SK-N-SH (cell line): ENCODE data around the gene GRK1.

Experiments
- FOXJ3 ChIP-seq: sonication (generic); formaldehyde crosslinking; IDR thresholded peaks from 2 replicates; pipeline ENCODE4 v1.5.1; 2020; ENCODE audit warnings: mild to moderate bottlenecking, missing genetic modification reagents
- JUND ChIP-seq: IDR thresholded peaks from 2 replicates; pipeline ENCODE4 v1.4.0; 2012
- POLR2AphosphoS5 ChIP-seq: IDR thresholded peaks from 2 replicates; pipeline ENCODE4 v1.6.1; 2012; ENCODE audit warnings: low read depth, low read length
- RAD21 ChIP-seq: IDR thresholded peaks from 2 replicates; pipeline ENCODE4 v1.6.1; 2012; ENCODE audit warnings: mild to moderate bottlenecking, low read length
- RCOR1 ChIP-seq: fragments of 150-350 bp; IDR thresholded peaks from 2 replicates; pipeline ENCODE4 v1.6.1; 2017; ENCODE audit warnings: antibody characterized with exemption, low read length
- RFX5 ChIP-seq: IDR thresholded peaks from 2 replicates; pipeline ENCODE4 v1.6.1; 2012; ENCODE audit warnings: mild to moderate bottlenecking, improper control_type of control experiment, low read length
- YY1 ChIP-seq: IDR thresholded peaks from 2 replicates; pipeline ENCODE4 v1.4.0; 2012; ENCODE audit warnings: low read depth, mild to moderate bottlenecking
- TF ChIP-seq, protein P1 (sequence below): fragments of 200-600 bp; sonication (generic); IDR thresholded peaks from 2 replicates; pipeline ENCODE4 v1.6.1; 2017; ENCODE audit warnings: antibody characterized with exemption, mild to moderate bottlenecking, moderate library complexity
- TF ChIP-seq, protein P2 (sequence below): IDR thresholded peaks from 2 replicates; pipeline ENCODE4 v1.6.1; 2012; ENCODE audit warnings: mild to moderate bottlenecking, low read depth, low read length, moderate library complexity

DNA sequence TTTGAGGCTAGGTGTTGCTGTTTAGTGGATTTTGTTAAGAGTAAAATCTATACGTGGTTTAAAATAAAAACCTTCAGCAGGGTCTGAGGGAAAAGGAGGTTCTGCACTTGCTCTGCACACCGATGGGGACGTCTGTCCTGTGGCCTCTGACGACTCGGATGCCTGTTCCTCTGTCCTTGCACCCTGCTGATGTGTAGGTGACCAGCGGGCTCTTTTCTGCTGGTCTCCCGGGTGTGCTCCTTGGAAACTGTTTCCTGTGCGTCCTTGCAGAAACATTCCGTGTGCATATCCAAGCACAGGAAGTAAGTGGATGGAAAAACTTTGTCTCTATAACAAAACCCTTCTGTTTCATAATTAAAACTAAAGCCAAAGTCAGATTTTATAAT, 12.9 kb upstream of the GRK1 start:
- TF ChIP-seq, protein P1, sequence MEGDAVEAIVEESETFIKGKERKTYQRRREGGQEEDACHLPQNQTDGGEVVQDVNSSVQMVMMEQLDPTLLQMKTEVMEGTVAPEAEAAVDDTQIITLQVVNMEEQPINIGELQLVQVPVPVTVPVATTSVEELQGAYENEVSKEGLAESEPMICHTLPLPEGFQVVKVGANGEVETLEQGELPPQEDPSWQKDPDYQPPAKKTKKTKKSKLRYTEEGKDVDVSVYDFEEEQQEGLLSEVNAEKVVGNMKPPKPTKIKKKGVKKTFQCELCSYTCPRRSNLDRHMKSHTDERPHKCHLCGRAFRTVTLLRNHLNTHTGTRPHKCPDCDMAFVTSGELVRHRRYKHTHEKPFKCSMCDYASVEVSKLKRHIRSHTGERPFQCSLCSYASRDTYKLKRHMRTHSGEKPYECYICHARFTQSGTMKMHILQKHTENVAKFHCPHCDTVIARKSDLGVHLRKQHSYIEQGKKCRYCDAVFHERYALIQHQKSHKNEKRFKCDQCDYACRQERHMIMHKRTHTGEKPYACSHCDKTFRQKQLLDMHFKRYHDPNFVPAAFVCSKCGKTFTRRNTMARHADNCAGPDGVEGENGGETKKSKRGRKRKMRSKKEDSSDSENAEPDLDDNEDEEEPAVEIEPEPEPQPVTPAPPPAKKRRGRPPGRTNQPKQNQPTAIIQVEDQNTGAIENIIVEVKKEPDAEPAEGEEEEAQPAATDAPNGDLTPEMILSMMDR: no peak
- TF ChIP-seq POLR2AphosphoS5: no peak
- no peak for TF ChIP-seq RCOR1
- no peak for TF ChIP-seq RFX5
- TF ChIP-seq FOXJ3 (CRISPR knock-in tag): no peak
- TF ChIP-seq, protein P2, sequence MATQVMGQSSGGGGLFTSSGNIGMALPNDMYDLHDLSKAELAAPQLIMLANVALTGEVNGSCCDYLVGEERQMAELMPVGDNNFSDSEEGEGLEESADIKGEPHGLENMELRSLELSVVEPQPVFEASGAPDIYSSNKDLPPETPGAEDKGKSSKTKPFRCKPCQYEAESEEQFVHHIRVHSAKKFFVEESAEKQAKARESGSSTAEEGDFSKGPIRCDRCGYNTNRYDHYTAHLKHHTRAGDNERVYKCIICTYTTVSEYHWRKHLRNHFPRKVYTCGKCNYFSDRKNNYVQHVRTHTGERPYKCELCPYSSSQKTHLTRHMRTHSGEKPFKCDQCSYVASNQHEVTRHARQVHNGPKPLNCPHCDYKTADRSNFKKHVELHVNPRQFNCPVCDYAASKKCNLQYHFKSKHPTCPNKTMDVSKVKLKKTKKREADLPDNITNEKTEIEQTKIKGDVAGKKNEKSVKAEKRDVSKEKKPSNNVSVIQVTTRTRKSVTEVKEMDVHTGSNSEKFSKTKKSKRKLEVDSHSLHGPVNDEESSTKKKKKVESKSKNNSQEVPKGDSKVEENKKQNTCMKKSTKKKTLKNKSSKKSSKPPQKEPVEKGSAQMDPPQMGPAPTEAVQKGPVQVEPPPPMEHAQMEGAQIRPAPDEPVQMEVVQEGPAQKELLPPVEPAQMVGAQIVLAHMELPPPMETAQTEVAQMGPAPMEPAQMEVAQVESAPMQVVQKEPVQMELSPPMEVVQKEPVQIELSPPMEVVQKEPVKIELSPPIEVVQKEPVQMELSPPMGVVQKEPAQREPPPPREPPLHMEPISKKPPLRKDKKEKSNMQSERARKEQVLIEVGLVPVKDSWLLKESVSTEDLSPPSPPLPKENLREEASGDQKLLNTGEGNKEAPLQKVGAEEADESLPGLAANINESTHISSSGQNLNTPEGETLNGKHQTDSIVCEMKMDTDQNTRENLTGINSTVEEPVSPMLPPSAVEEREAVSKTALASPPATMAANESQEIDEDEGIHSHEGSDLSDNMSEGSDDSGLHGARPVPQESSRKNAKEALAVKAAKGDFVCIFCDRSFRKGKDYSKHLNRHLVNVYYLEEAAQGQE: no peak
- TF ChIP-seq JUND: no peak
- TF ChIP-seq YY1: no peak
- TF ChIP-seq RAD21: no peak
